Mammary epithelial cell (primary cell): ENCODE results near the gene ABTB2.

ENCODE experiments used
- CTCF ChIP-seq, 2 donors: IDR thresholded peaks in 1 of 2; conservative IDR thresholded peaks in 1 of 2; 2 replicates each; pipeline ENCODE4 v1.5.1; 2011 to 2012; ENCODE audit warnings: inconsistent platforms in 2 of 2, low read length in 2 of 2, mild to moderate bottlenecking in 2 of 2, control low read depth in 1 of 2, low read depth in 1 of 2; ENCODE audit not compliant: insufficient read depth in 1 of 2; ENCODE audit errors: extremely low read depth in 1 of 2
- EZH2 ChIP-seq: IDR thresholded peaks from 2 replicates; pipeline ENCODE4 v1.6.1; 2012; ENCODE audit warnings: low read length, inconsistent platforms, borderline replicate concordance

- TF ChIP-seq CTCF (conservative IDR thresholded peaks at IDR 0.05 in 1 of 2, IDR thresholded peaks at IDR 0.05 in 1 of 2; ENCODE audit: extremely low read depth in 1 of 2, insufficient read depth in 1 of 2, low read depth in 1 of 2, low read length in 2 of 2) (no peak), EZH2 (no peak)
Observed at GRCh38 chr11:34327804-34328631, 29.8 kb downstream of the ABTB2 start.
